Common myeloid progenitor, CD34-positive (primary cell): ENCODE measurements around the gene KCNJ18.
"Not testable (repeated sequence)": the region's sequence is repeated elsewhere in the genome, so short reads cannot be mapped to it uniquely, and the experiment has no call there.

Experiments
- CTCF ChIA-PET: fragments of 350-600 bp; sonication (Branson Sonifier 250); formaldehyde crosslinking; loops from one replicate; lab custom pipeline; 2021; ENCODE audit warnings: antibody characterized with exemption; lab: Charles Lee
- POLR2A ChIA-PET: fragments of 350-600 bp; sonication (Branson Sonifier 250); formaldehyde crosslinking; loops from one replicate; lab custom pipeline; 2021; ENCODE audit warnings: antibody characterized with exemption; lab: Charles Lee
- DNase-seq, 3 donors: peaks; one replicate each; pipeline versions ENCODE4 v3.0.0 to v3.0.0-alpha.2; 2013
- H3K27ac ChIP-seq, 2 experiments: 1 replicate in 1 of 2; 2 replicates in 1 of 2; pipeline ENCODE4 v1.7.0; 2013; ENCODE audit warnings: inconsistent platforms in 2 of 2, low read length in 2 of 2, mild to moderate bottlenecking in 2 of 2, low read depth in 1 of 2, moderate library complexity in 1 of 2; ENCODE audit not compliant: severe bottlenecking in 2 of 2, insufficient read depth in 1 of 2, poor library complexity in 1 of 2
- H3K27me3 ChIP-seq, 5 experiments: replicated peaks in 2 of 5; 1 replicate in 3 of 5; 2 replicates in 2 of 5; pipeline versions ENCODE4 v1.6.1 to v1.7.0; 2013; ENCODE audit warnings: low read length in 4 of 5, mild to moderate bottlenecking in 2 of 5, moderate library complexity in 2 of 5, inconsistent platforms in 1 of 5; ENCODE audit not compliant: insufficient read depth in 5 of 5, control insufficient read depth in 4 of 5
- H3K36me3 ChIP-seq, 4 experiments: 1 replicate in 2 of 4; 2 replicates in 2 of 4; pipeline versions ENCODE4 v1.6.1 to v1.7.0; 2013; ENCODE audit warnings: low read length in 3 of 4, control low read depth in 1 of 4, mild to moderate bottlenecking in 1 of 4; ENCODE audit not compliant: control insufficient read depth in 4 of 4, insufficient read depth in 4 of 4
- H3K4me1 ChIP-seq, 4 experiments: 1 replicate in 3 of 4; 2 replicates in 1 of 4; pipeline versions ENCODE4 v1.6.1 to v1.7.1; 2013; ENCODE audit warnings: low read length in 3 of 4, mild to moderate bottlenecking in 3 of 4, control low read depth in 1 of 4, inconsistent platforms in 1 of 4, moderate library complexity in 1 of 4; ENCODE audit not compliant: control insufficient read depth in 4 of 4, insufficient read depth in 4 of 4; ENCODE audit errors: control extremely low read depth in 1 of 4
- H3K4me3 ChIP-seq, 7 experiments: 1 replicate in 4 of 7; 2 replicates in 3 of 7; pipeline versions ENCODE4 v1.5.1 to v1.7.0; 2013; ENCODE audit warnings: mild to moderate bottlenecking in 7 of 7, low read length in 6 of 7, moderate library complexity in 6 of 7, inconsistent platforms in 2 of 7, low read depth in 2 of 7, control low read depth in 1 of 7; ENCODE audit not compliant: insufficient read depth in 4 of 7, control insufficient read depth in 1 of 7; ENCODE audit errors: extremely low read depth in 1 of 7
- H3K9me3 ChIP-seq, 5 experiments: 1 replicate in 4 of 5; 2 replicates in 1 of 5; pipeline versions ENCODE4 v1.6.1 to v1.7.1; 2013; ENCODE audit warnings: low read length in 4 of 5, mild to moderate bottlenecking in 2 of 5, inconsistent platforms in 1 of 5, low read depth in 1 of 5, moderate library complexity in 1 of 5; ENCODE audit not compliant: control insufficient read depth in 4 of 5, insufficient read depth in 2 of 5; ENCODE audit errors: control extremely low read depth in 1 of 5
- WGBS: methylation state at CpG from one replicate; pipeline ENCODE4 v1.1.5; 2013; ENCODE audit not compliant: insufficient coverage; 5-methylcytosine and 5-hydroxymethylcytosine counted together

The KCNJ18 gene

DNA sequence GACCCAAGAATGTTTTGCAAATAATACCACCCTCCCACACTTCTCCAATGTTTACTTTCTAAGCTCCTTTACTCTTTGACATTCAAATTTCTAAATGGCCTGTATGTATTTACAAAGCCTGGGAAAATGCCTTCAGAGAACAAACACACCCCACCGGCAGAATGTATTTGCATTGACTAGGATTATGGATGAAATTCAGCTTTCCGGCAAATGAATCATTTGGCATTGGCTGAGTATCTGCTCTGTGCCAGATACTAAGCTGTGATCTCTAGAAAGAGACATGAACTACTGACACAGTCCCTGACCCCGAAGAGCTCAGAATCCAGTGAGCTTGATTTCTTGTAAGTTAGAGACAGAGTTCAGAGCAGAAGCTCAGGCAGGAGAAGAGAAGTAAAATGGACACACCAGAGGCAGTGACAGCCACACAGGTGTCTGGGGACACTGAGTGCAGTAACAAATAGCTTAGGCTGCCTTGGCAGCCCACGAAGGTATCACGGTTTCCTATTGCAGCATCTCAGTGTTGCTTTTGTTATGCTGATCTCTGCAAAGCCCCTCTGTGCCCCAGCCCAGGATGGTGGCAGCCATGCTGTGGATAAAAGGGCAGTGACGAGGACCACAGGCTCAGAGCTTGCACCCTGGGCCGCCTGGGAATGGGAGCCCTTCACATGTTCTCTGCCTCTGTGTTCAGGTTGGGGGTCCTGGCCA is 24.8 kb upstream of the KCNJ18 start:
- H3K4me3 ChIP-seq, DNase-seq, H3K4me1 ChIP-seq, CTCF ChIA-PET, H3K27me3 ChIP-seq, H3K27ac ChIP-seq, H3K36me3 ChIP-seq, H3K9me3 ChIP-seq, POLR2A ChIA-PET: not testable (repeated sequence)
- WGBS, result 66% methylated on average over 6 of the region's 7 CpGs

DNA sequence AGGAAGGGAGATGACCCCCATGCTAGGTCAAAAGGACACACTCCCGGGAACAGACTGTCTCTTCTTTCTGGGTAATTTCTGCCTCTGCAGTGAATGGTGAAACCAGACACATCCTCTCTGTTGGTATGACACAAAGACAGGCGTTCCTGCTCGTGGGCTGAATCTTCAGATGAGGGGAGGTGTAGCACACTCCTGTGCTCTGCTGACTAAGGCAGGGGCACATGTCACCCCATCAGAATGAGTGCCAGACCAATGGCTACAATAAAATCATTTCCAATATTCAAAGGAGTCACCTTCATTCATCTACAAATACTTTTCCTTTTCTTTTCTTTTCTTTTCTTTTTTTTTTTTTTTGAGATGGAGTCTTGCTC is 24.2 kb upstream of the KCNJ18 start:
- H3K4me3 ChIP-seq, H3K27ac ChIP-seq, H3K27me3 ChIP-seq, H3K9me3 ChIP-seq, CTCF ChIA-PET, H3K36me3 ChIP-seq, DNase-seq, POLR2A ChIA-PET, H3K4me1 ChIP-seq: not testable (repeated sequence)
- 67% methylated on average over 2 of the region's 3 CpGs for WGBS

DNA sequence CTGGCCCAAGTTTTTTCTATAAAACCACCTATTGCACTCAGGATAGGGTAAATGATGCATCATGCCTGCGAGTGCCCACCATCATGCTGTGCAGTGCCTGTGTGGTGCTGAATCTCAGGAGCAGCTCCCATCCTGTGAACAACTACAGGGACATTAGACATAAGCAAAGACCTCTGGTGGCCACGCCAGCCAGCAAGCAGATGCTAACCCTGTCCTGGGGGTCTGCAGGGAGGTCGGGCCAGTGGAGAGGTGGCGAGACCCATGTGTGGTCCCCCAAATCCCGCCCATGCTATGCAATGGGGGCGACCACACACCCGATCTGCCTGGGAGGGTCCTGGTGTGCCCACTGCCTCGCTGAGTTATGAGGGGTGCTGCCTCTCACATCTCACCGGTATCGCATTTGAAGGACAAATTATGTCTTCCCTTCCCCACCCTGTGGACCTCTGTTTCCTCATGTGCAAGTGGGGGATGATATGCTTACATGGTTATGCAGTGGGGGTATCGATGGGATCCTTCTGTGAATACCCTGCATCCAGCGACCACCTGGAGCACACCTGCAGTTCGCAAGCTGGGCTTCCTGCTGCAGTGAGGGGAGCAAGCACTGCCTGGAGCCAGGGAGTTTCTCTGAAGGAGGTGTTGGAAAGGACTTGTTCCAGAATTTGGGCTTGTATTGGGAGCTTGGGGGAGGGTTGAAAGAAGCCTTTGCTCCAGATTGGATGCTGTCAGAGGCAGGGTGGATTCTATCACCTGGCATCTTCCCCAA is 23.4 kb upstream of the KCNJ18 start:
- H3K4me3 ChIP-seq, H3K4me1 ChIP-seq, H3K27me3 ChIP-seq, H3K36me3 ChIP-seq, H3K27ac ChIP-seq, H3K9me3 ChIP-seq, DNase-seq, POLR2A ChIA-PET, CTCF ChIA-PET: not testable (repeated sequence)
- WGBS, result 84% methylated on average over 7 of the region's 13 CpGs

DNA sequence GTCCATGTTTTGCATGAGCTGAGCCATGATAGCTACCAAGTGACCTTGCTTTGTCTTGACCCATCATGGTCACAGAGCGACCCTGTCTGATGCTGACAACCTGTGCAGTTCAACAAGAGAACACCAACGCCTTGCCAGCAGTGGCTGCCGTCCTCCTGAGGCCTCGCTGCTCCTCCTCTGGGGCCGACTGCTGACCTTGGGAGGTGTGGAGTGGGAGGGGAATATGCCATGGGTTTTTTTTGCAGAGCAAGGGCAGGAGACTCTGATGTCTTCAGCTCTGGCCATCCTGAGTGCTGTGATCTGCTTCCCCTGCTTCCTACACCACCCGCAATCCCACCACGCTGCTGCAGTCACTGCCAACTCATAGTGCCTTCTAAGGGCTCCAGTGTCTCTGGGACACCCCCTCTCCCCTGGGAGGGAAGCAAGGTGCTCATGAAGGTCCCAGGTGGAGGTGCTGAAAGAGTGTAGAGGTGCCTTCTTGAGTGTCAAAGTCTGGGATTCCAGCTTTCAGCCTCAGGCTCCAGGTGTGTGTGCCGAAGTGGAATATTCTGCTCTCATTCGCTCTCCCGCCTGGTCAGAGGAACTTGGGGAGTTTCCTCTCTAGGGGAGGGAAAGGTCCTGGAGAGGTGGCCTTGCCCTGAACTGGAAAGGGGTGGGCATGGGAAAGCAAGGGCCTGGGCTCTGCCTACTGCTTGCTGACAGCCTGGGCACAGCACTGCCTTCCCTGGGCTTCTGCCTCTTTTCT is 22.5 kb upstream of the KCNJ18 start:
- H3K9me3 ChIP-seq, result peaks cover 0 to 10% (median 0%) of the 10 kb centered on the region in 5 experiments
- H3K4me3 ChIP-seq, H3K36me3 ChIP-seq, DNase-seq, POLR2A ChIA-PET, H3K27me3 ChIP-seq, H3K4me1 ChIP-seq, H3K27ac ChIP-seq, CTCF ChIA-PET: not testable (repeated sequence)
- 91% methylated on average over 8 of the region's 10 CpGs for WGBS

DNA sequence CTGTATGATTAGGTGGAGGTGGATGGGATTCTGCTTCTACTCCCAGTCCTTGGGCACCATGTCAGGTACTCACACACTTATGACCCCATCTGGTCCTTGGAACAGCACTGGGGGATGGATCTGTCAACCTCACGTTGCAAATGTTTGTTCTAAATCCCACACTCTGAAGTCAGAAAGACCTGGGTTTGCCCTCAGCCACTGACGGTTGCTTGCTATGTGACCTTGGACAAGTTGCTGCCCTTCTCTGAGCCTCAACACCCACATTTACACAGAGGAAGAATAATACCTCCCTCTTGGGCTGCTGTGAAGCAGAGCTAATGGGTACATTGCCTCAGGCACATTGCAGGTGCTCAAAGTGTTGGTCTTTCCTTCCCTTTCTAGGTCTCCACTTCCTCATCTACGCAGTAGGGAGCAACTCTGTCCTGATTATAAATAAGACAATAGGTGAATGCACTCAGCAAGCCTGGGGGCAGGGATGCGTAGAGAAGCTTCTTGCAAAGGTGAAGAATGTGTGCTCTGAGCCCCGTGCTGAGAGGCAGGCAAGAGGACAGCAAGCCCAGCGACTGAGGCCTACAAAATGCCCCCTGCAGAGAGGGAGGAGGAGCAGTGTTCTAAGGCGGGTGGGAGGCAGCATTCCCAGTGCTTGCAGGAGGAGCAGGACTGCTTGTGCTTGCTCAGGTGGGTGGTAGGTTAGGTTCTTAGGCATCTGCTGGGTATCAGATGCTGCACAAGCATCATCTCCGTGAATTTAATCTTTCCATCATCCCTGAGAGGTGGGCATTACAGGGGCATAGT is 21.8 kb upstream of the KCNJ18 start:
- H3K4me3 ChIP-seq, POLR2A ChIA-PET, H3K36me3 ChIP-seq, CTCF ChIA-PET, H3K27me3 ChIP-seq, H3K4me1 ChIP-seq, H3K27ac ChIP-seq, DNase-seq: not testable (repeated sequence)
- WGBS, result 65% methylated on average over 4 of the region's 8 CpGs
- peaks cover 0 to 17% (median 0%) of the 10 kb centered on the region in 5 experiments for H3K9me3 ChIP-seq

DNA sequence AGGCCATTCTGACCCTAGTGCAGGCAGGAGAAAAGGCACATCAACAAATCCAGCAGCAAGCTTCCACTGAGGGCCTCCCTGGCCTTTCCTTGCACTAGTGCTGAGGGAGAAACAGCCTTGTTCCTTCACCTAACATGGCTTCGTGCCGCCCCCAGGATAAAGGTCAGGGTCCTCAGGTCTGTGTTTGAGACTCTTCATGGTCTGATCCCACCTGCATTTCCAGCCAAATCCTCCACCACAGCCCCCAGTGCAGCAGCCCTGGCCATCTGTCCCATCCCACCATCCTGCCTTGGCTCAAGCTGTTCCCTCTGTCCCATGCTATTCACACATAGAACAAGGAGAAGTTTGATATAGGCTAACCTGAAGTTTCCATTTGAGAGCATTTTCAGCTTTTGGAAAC is 20.9 kb upstream of the KCNJ18 start:
- H3K27ac ChIP-seq, H3K36me3 ChIP-seq, H3K4me3 ChIP-seq, POLR2A ChIA-PET, H3K27me3 ChIP-seq, DNase-seq, H3K4me1 ChIP-seq: not testable (repeated sequence)
- WGBS, result 82% methylated on average over 2 of the region's 2 CpGs
- H3K9me3 ChIP-seq, result peaks cover 0 to 23% (median 0%) of the 10 kb centered on the region in 5 experiments
- CTCF ChIA-PET, result interaction anchor here (0.6 kb wide), 1 partner anchor 460 kb away, joined by 3 read pairs; no protein-coding TSS in a partner anchor
